Ovary (tissue), 3 donors: ENCODE results near the gene ADAMTS14.

Experiments
- CTCF ChIP-seq, 3 donors: fragments of 450-650 bp in 2 of 3; fragments of 200-600 bp in 1 of 3; IDR thresholded peaks; one replicate each; pipeline versions ENCODE4 v1.5.1 to v1.8.0; 2016 to 2022; ENCODE audit warnings: antibody characterized with exemption in 3 of 3, mild to moderate bottlenecking in 1 of 3
- EP300 ChIP-seq: sonication (generic); formaldehyde crosslinking; IDR thresholded peaks from one replicate; pipeline ENCODE4 v1.6.1; 2017; ENCODE audit warnings: antibody characterized with exemption
- donor health status: DM: no; HTN: no; CAD: no.

GRCh38 chr10:70775679-70776454, 103.6 kb downstream of the ADAMTS14 start:
- no peak for TF ChIP-seq CTCF (IDR thresholded peaks at IDR 0.05)
- TF ChIP-seq EP300: no peak
